HG03460 (cell line): Measurements from ENCODE around the gene PDGFC.

Source experiments
- ATAC-seq: cut with Tn5 transposase; IDR thresholded peaks from one replicate; pipeline ENCODE4 v1.9.1; 2021; ENCODE audit not compliant: unreplicated experiment

PDGFC gene

GRCh38 chr4:156971676-156972378 lies at the start of gene PDGFC:
Gene PDGFC, minus strand, starts transcription at chr4:156971799. Its CDS starts 896 bp downstream, at chr4:156970903.
- no peak for ATAC-seq

GRCh38 chr4:157020882-157021281 lies 49.3 kb upstream of the PDGFC start:
- no peak for ATAC-seq

- no peak for ATAC-seq
Measured at GRCh38 chr4:157018920-157019490, 47.4 kb upstream of the PDGFC start.

- no peak for ATAC-seq
Measured at GRCh38 chr4:157014621-157015591, 43.3 kb upstream of the PDGFC start.

- no peak for ATAC-seq
Measured at GRCh38 chr4:157013656-157014055, 42.1 kb upstream of the PDGFC start.

GRCh38 chr4:157012781-157013180 lies 41.2 kb upstream of the PDGFC start:
- no peak for ATAC-seq

GRCh38 chr4:157012296-157012695 lies 40.7 kb upstream of the PDGFC start:
- ATAC-seq: no peak

- ATAC-seq: no peak
Measured at GRCh38 chr4:157010630-157011029, 39.0 kb upstream of the PDGFC start.

- ATAC-seq: no peak
Measured at GRCh38 chr4:157005831-157006230, 34.2 kb upstream of the PDGFC start.

GRCh38 chr4:157005193-157005592 lies 33.6 kb upstream of the PDGFC start:
- no peak for ATAC-seq

- ATAC-seq: no peak
Measured at GRCh38 chr4:157004279-157005161, 32.9 kb upstream of the PDGFC start.

GRCh38 chr4:156999175-156999517 lies 27.5 kb upstream of the PDGFC start:
- no peak for ATAC-seq

- ATAC-seq: no peak
Measured at GRCh38 chr4:156998500-156999174, 27.0 kb upstream of the PDGFC start.

GRCh38 chr4:156992943-156993342 lies 21.3 kb upstream of the PDGFC start:
- ATAC-seq: no peak

GRCh38 chr4:156991161-156991560 lies 19.6 kb upstream of the PDGFC start:
- no peak for ATAC-seq

- ATAC-seq: no peak
Measured at GRCh38 chr4:156983366-156983765, 11.8 kb upstream of the PDGFC start.

- no peak for ATAC-seq
Measured at GRCh38 chr4:156981262-156981769, 9.7 kb upstream of the PDGFC start.

- no peak for ATAC-seq
Measured at GRCh38 chr4:156977435-156978160, 6.0 kb upstream of the PDGFC start.

GRCh38 chr4:156976147-156976546 lies 4.5 kb upstream of the PDGFC start:
- no peak for ATAC-seq
